ENCODE measurements around the gene SPDYE4.

Gene SPDYE4

GRCh38 chr17:8710813-8711212 lies 47.5 kb downstream of the SPDYE4 start:
- DNase-seq = no peak

GRCh38 chr17:8709006-8709405 lies 49.3 kb downstream of the SPDYE4 start:
- DNase-seq = no peak

- no peak for DNase-seq
Measured at GRCh38 chr17:8708025-8708461, 50.3 kb downstream of the SPDYE4 start.

GRCh38 chr17:8707332-8708024 lies 50.9 kb downstream of the SPDYE4 start:
- no peak for DNase-seq

GRCh38 chr17:8706431-8706830 lies 51.9 kb downstream of the SPDYE4 start:
- DNase-seq = no peak

- no peak for DNase-seq
Measured at GRCh38 chr17:8705427-8705826, 52.9 kb downstream of the SPDYE4 start.

GRCh38 chr17:8703001-8703400 lies 55.3 kb downstream of the SPDYE4 start:
- no peak for DNase-seq

- DNase-seq = no peak
Measured at GRCh38 chr17:8701754-8702153, 56.6 kb downstream of the SPDYE4 start.

GRCh38 chr17:8701221-8701620 lies 57.1 kb downstream of the SPDYE4 start:
- no peak for DNase-seq

Data from C1 segment of cervical spinal cord (tissue), 14 donors.